Fibroblast of lung (primary cell): Measurements from ENCODE around the gene LDLRAD4. TPM values are rescaled to one million over a fixed set of nuclear protein-coding genes. Genes with fewer than 3 reads are reported as not detected.
"Not testable (repeated sequence)": the region's sequence is repeated elsewhere in the genome, so short reads cannot be mapped to it uniquely, and the experiment has no call there.

Experiments
- DNase-seq, 2 donors: peaks; one replicate each; pipeline versions ENCODE4 v3.0.0 to v3.0.0-alpha.2; 2010; ENCODE audit warnings: low read depth in 2 of 2
- H2AFZ ChIP-seq: 2 replicates; pipeline ENCODE4 v1.5.1; 2012; ENCODE audit warnings: low read length, control low read depth, inconsistent platforms
- H3K27ac ChIP-seq: 2 replicates; pipeline ENCODE4 v1.5.1; 2011; ENCODE audit warnings: low read length, control low read depth; ENCODE audit not compliant: insufficient read depth
- H3K27me3 ChIP-seq: 2 replicates; pipeline ENCODE4 v1.5.1; 2011; ENCODE audit warnings: mild to moderate bottlenecking, low read length; ENCODE audit not compliant: control insufficient read depth, insufficient read depth
- H3K36me3 ChIP-seq: 2 replicates; pipeline ENCODE4 v1.5.1; 2011; ENCODE audit warnings: low read length; ENCODE audit not compliant: control insufficient read depth, insufficient read depth
- H3K4me1 ChIP-seq: 2 replicates; pipeline ENCODE4 v1.5.1; 2011; ENCODE audit warnings: low read length; ENCODE audit not compliant: control insufficient read depth, insufficient read depth; ENCODE audit errors: extremely low read depth
- H3K4me2 ChIP-seq: 2 replicates; pipeline ENCODE4 v1.5.1; 2011; ENCODE audit warnings: low read length, control low read depth; ENCODE audit not compliant: insufficient read depth; ENCODE audit errors: extremely low read depth
- H3K4me3 ChIP-seq, 4 experiments: fragments of 200-600 bp in 1 of 4; sonication (generic) in 1 of 4; replicated peaks in 1 of 4; 2 replicates each; pipeline ENCODE4 v1.5.1; 2011 to 2016; ENCODE audit warnings: low read length in 4 of 4, low read depth in 3 of 4, mild to moderate bottlenecking in 3 of 4, control low read depth in 2 of 4, inconsistent platforms in 1 of 4, mixed read lengths in 1 of 4; ENCODE audit not compliant: insufficient read depth in 1 of 4; ENCODE audit errors: control extremely low read depth in 1 of 4
- H3K79me2 ChIP-seq: 2 replicates; pipeline ENCODE4 v1.5.1; 2012; ENCODE audit warnings: mild to moderate bottlenecking, low read length, inconsistent platforms; ENCODE audit not compliant: control insufficient read depth, insufficient read depth
- H3K9ac ChIP-seq: 2 replicates; pipeline ENCODE4 v1.5.1; 2011; ENCODE audit warnings: mild to moderate bottlenecking, low read length, control low read depth; ENCODE audit not compliant: insufficient read depth
- H3K9me3 ChIP-seq: 2 replicates; pipeline ENCODE4 v1.5.1; 2012; ENCODE audit warnings: low read depth, low read length; ENCODE audit not compliant: control insufficient read depth, insufficient read depth
- H4K20me1 ChIP-seq: 2 replicates; pipeline ENCODE4 v1.5.1; 2011; ENCODE audit warnings: low read length; ENCODE audit not compliant: control insufficient read depth, insufficient read depth; ENCODE audit errors: extremely low read depth
- EZH2 ChIP-seq: IDR thresholded peaks from 2 replicates; pipeline ENCODE4 v1.5.1; 2012; ENCODE audit warnings: low read length, control low read depth, mild to moderate bottlenecking; ENCODE audit errors: missing control alignments
- polyA plus RNA-seq, 2 donors: library from polyadenylated mRNA; depleted of rRNA in 1 of 2; stranded (reverse) in 1 of 2; unstranded in 1 of 2; fragments of >200 nt; gene quantifications; 2 replicates each; pipeline ENCODE4 v1.2.1, GENCODE V29; 2011 to 2012; ENCODE audit warnings: missing spikeins in 1 of 2
- total RNA-seq: library from RNA; depleted of rRNA; stranded (reverse); fragments of >200 nt; gene quantifications from 2 replicates; pipeline ENCODE4 v1.2.1, GENCODE V29; 2014
- TF ChIP-seq, protein P1 (sequence below), 2 donors: IDR thresholded peaks in 1 of 2; conservative IDR thresholded peaks in 1 of 2; 1 replicate in 1 of 2; 2 replicates in 1 of 2; pipeline ENCODE4 v1.5.1; 2011 to 2012; ENCODE audit warnings: low read length in 2 of 2, control low read depth in 1 of 2, inconsistent platforms in 1 of 2, low read depth in 1 of 2, mild to moderate bottlenecking in 1 of 2

LDLRAD4 gene
- total and polyA plus RNA-seq, 2 donors (not counting 1 experiment from before 2014, with no cell fraction given): not detected

GRCh38 chr18:13338318-13338717, 119.8 kb downstream of the LDLRAD4 start:
- no peak overlapping the region for H3K4me3 ChIP-seq
- no peaks in the 10 kb centered on the region for H3K79me2 ChIP-seq
- no peaks in the 10 kb centered on the region for H3K9me3 ChIP-seq
- no peak overlapping the region for H3K9ac ChIP-seq
- no peaks in the 10 kb centered on the region for H4K20me1 ChIP-seq
- no peak overlapping the region for H3K27ac ChIP-seq
- H2AFZ ChIP-seq: no peak overlapping the region
- TF ChIP-seq, protein P1, sequence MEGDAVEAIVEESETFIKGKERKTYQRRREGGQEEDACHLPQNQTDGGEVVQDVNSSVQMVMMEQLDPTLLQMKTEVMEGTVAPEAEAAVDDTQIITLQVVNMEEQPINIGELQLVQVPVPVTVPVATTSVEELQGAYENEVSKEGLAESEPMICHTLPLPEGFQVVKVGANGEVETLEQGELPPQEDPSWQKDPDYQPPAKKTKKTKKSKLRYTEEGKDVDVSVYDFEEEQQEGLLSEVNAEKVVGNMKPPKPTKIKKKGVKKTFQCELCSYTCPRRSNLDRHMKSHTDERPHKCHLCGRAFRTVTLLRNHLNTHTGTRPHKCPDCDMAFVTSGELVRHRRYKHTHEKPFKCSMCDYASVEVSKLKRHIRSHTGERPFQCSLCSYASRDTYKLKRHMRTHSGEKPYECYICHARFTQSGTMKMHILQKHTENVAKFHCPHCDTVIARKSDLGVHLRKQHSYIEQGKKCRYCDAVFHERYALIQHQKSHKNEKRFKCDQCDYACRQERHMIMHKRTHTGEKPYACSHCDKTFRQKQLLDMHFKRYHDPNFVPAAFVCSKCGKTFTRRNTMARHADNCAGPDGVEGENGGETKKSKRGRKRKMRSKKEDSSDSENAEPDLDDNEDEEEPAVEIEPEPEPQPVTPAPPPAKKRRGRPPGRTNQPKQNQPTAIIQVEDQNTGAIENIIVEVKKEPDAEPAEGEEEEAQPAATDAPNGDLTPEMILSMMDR (conservative IDR thresholded peaks at IDR 0.05 in 1 of 2, IDR thresholded peaks at IDR 0.05 in 1 of 2; ENCODE audit: low read depth in 1 of 2, low read length in 2 of 2): no peak
- no peak for TF ChIP-seq EZH2
- no peaks in the 10 kb centered on the region for H3K36me3 ChIP-seq
- DNase-seq: no peak
- H3K4me2 ChIP-seq: no peak overlapping the region
- H3K4me1 ChIP-seq: no peaks in the 10 kb centered on the region
- H3K27me3 ChIP-seq: no peaks in the 10 kb centered on the region

GRCh38 chr18:13339653-13340052, 121.1 kb downstream of the LDLRAD4 start:
- Histone ChIP-seq H3K27me3 (no peaks in the 10 kb centered on the region), H3K9me3 (no peaks in the 10 kb centered on the region), H3K27ac (no peak overlapping the region), H3K9ac (no peak overlapping the region), H3K36me3 (no peaks in the 10 kb centered on the region), H2AFZ (no peak overlapping the region), H3K4me2 (no peak overlapping the region), H3K4me1 (no peaks in the 10 kb centered on the region), H3K4me3 (no peak overlapping the region), H4K20me1 (no peaks in the 10 kb centered on the region), H3K79me2 (no peaks in the 10 kb centered on the region)
- TF ChIP-seq EZH2: no peak
- TF ChIP-seq, protein P1 (conservative IDR thresholded peaks at IDR 0.05 in 1 of 2, IDR thresholded peaks at IDR 0.05 in 1 of 2; ENCODE audit: low read depth in 1 of 2, low read length in 2 of 2): no peak
- DNase-seq: no peak

GRCh38 chr18:13346449-13346848, 127.9 kb downstream of the LDLRAD4 start:
- not testable (repeated sequence) for H3K27ac ChIP-seq, DNase-seq, H3K4me2 ChIP-seq, H3K4me1 ChIP-seq, H3K9ac ChIP-seq, H3K79me2 ChIP-seq, H3K9me3 ChIP-seq, H2AFZ ChIP-seq, H3K4me3 ChIP-seq, H4K20me1 ChIP-seq, H3K27me3 ChIP-seq, H3K36me3 ChIP-seq
